Panc1 (cell line): ENCODE data around the gene TFB1M. TPM values are rescaled to one million over a fixed set of nuclear protein-coding genes. Genes with fewer than 3 reads are reported as not detected.

ENCODE experiments used
- ATAC-seq: fragments of 200-7000 bp; cut with Tn5 transposase; 2 replicates; pipeline ENCODE4 v1.9.1; 2020; ENCODE audit warnings: mild to moderate bottlenecking, moderate library complexity
- BruUV-seq: library from RNA; stranded (reverse); fragments of 400-500 nt; replicated peaks from 2 replicates; lab custom pipeline; 2021; lab: Mats Ljungman, UMichigan
- CTCF ChIA-PET: fragments of 300-600 bp; sonication (Branson Sonifier 250); formaldehyde crosslinking; loops from one replicate; lab custom pipeline; 2022; ENCODE audit warnings: antibody characterized with exemption; lab: Charles Lee
- POLR2A ChIA-PET: fragments of 300-600 bp; sonication (Branson Sonifier 250); formaldehyde crosslinking; loops from one replicate; lab custom pipeline; 2022; ENCODE audit warnings: antibody characterized with exemption; lab: Charles Lee
- DNase-seq: peaks from one replicate; pipeline ENCODE4 v3.0.0-alpha.2; 2010; ENCODE audit warnings: low read depth, low spot score
- H3K27ac ChIP-seq: 2 replicates; pipeline ENCODE4 v1.5.1; 2011; ENCODE audit warnings: mild to moderate bottlenecking, low read length, inconsistent platforms
- H3K27me3 ChIP-seq: fragments of 200-500 bp; sonication (Bioruptor generic); 2 replicates; pipeline ENCODE4 v1.6.0; 2014; ENCODE audit warnings: low read length, inconsistent platforms; ENCODE audit not compliant: control insufficient read depth, insufficient read depth
- H3K36me3 ChIP-seq: fragments of 200-500 bp; sonication (Bioruptor generic); 2 replicates; pipeline ENCODE4 v1.5.1; 2014; ENCODE audit warnings: inconsistent platforms, mild to moderate bottlenecking, low read length, moderate library complexity; ENCODE audit not compliant: control insufficient read depth, insufficient read depth
- H3K4me1 ChIP-seq: 2 replicates; pipeline ENCODE4 v1.5.1; 2011; ENCODE audit warnings: inconsistent platforms, mild to moderate bottlenecking, low read length, moderate library complexity; ENCODE audit not compliant: control insufficient read depth, insufficient read depth
- H3K4me3 ChIP-seq, 2 experiments: 2 replicates each; pipeline ENCODE4 v1.5.1; 2011 to 2012; ENCODE audit warnings: low read depth in 2 of 2, low read length in 2 of 2, mild to moderate bottlenecking in 2 of 2, inconsistent platforms in 1 of 2, moderate library complexity in 1 of 2
- H3K9me3 ChIP-seq: fragments of 200-500 bp; sonication (Bioruptor generic); 2 replicates; pipeline ENCODE4 v1.5.1; 2014; ENCODE audit warnings: low read depth, mild to moderate bottlenecking, inconsistent platforms, low read length, moderate library complexity; ENCODE audit not compliant: control insufficient read depth, insufficient read depth
- CTCF ChIP-seq: fragments of 450-650 bp; IDR thresholded peaks from 2 replicates; pipeline ENCODE4 v1.5.1; 2017; ENCODE audit warnings: mild to moderate bottlenecking
- POLR2AphosphoS5 ChIP-seq: IDR thresholded peaks from 2 replicates; pipeline ENCODE4 v1.6.1; 2012; ENCODE audit warnings: mild to moderate bottlenecking, low read depth, low read length, moderate library complexity
- REST ChIP-seq, 2 experiments: IDR thresholded peaks; 2 replicates each; pipeline ENCODE4 v1.6.1; 2011 to 2012; ENCODE audit warnings: low read depth in 2 of 2, control low read depth in 1 of 2, low read length in 1 of 2, mild to moderate bottlenecking in 1 of 2, moderate library complexity in 1 of 2; ENCODE audit not compliant: insufficient read depth in 1 of 2
- SIN3A ChIP-seq: IDR thresholded peaks from 2 replicates; pipeline ENCODE4 v1.6.1; 2012; ENCODE audit warnings: low read depth, mild to moderate bottlenecking, low read length, moderate library complexity, borderline replicate concordance; ENCODE audit not compliant: insufficient read depth
- TCF7L2 ChIP-seq: IDR thresholded peaks from 2 replicates; pipeline ENCODE4 v1.6.1; 2011; ENCODE audit warnings: mild to moderate bottlenecking, low read depth, low read length, inconsistent platforms
- in situ Hi-C: cut with HindIII; loops from 2 replicates; pipeline ENCODE4 v1.10.0; 2016; ENCODE audit warnings: low sequenced_read_pairs, low pct_unique_long_range_greater_than_20kb
- intact Hi-C: fragments of 100-400 bp; cut with micrococcal nuclease; formaldehyde crosslinking; loops from one replicate; pipeline ENCODE4 v1.10.0; 2022; ENCODE audit not compliant: unreplicated experiment
- total RNA-seq: library from RNA; stranded (reverse); gene quantifications from one replicate; pipeline ENCODE4 v1.2.1, GENCODE V29; 2021; ENCODE audit not compliant: unreplicated experiment

The TFB1M gene
- total RNA-seq, 1 experiment from 2014 or later = 32.0 TPM

GRCh38 chr6:155324172-155324571, 9.9 kb upstream of the TFB1M start:
- H3K4me3 ChIP-seq = no peak overlapping the region
- no peaks in the 10 kb centered on the region for H3K27me3 ChIP-seq
- BruUV-seq = no TSS peak
- no peaks in the 10 kb centered on the region for H3K9me3 ChIP-seq
- no peaks in the 10 kb centered on the region; the same call in 1 of the 2 replicates for H3K4me1 ChIP-seq
- no peak for ATAC-seq
- ChIA-PET POLR2A (no interaction called here), CTCF (no interaction called here)
- intact Hi-C loops (no loop called here), in situ Hi-C loops (no loop called here)
- DNase-seq = no peak
- no peak overlapping the region for H3K27ac ChIP-seq
- no peaks in the 10 kb centered on the region; the same call in 1 of the 2 replicates for H3K36me3 ChIP-seq
- no peak for TF ChIP-seq TCF7L2
- no peak for TF ChIP-seq SIN3A
- TF ChIP-seq REST (IDR thresholded peaks at IDR 0.05; ENCODE audit: insufficient read depth in 1 of 2, low read depth in 2 of 2, low read length in 1 of 2) = no peak
- TF ChIP-seq POLR2AphosphoS5 = no peak
- no peak for TF ChIP-seq CTCF

- DNase-seq (no peak), ATAC-seq (no peak)
- in situ Hi-C loops = no loop called here
- BruUV-seq = no TSS peak
- ChIA-PET CTCF (no interaction called here), POLR2A (no interaction called here)
- no peak overlapping the region for H3K27ac ChIP-seq
- no peaks in the 10 kb centered on the region for H3K36me3 ChIP-seq
- H3K27me3 ChIP-seq = no peaks in the 10 kb centered on the region
- peaks cover 4% of the 10 kb centered on the region; the same call in 1 of the 2 replicates for H3K4me1 ChIP-seq
- TF ChIP-seq REST (IDR thresholded peaks at IDR 0.05; ENCODE audit: insufficient read depth in 1 of 2, low read depth in 2 of 2, low read length in 1 of 2) = no peak
- no peak for TF ChIP-seq CTCF
- TF ChIP-seq SIN3A = no peak
- TF ChIP-seq POLR2AphosphoS5 = no peak
- TF ChIP-seq TCF7L2 = no peak
- intact Hi-C loops = loop anchor here (10.0 kb wide), 1 partner anchor 135 kb away; no protein-coding TSS in a partner anchor
- no peaks in the 10 kb centered on the region for H3K9me3 ChIP-seq
- H3K4me3 ChIP-seq = no peak overlapping the region
Measured at GRCh38 chr6:155319902-155320301, 5.6 kb upstream of the TFB1M start.
